Uterus (tissue), 4 donors: Measurements from ENCODE around the gene MPHOSPH6. TPM values are rescaled to one million over a fixed set of nuclear protein-coding genes. Genes with fewer than 3 reads are reported as not detected.

Experiments used
- DNase-seq, 2 donors: peaks; one replicate each; pipeline ENCODE4 v3.0.0-alpha.2; 2019 to 2020
- H3K27ac ChIP-seq, 2 donors: fragments of 200-600 bp; sonication (generic); 1 replicate in 1 of 2; 2 replicates in 1 of 2; pipeline ENCODE4 v1.5.1; 2016 to 2018
- H3K27me3 ChIP-seq, 2 donors: fragments of 200-600 bp; sonication (generic); one replicate each; pipeline ENCODE4 v1.5.1; 2018 to 2019; ENCODE audit warnings: control low read depth in 1 of 2
- H3K36me3 ChIP-seq, 2 donors: fragments of 200-600 bp; sonication (generic); one replicate each; pipeline ENCODE4 v1.5.1; 2019; ENCODE audit warnings: control low read depth in 1 of 2
- H3K4me1 ChIP-seq, 2 donors: fragments of 200-600 bp; sonication (generic); one replicate each; pipeline ENCODE4 v1.5.1; 2018 to 2019; ENCODE audit warnings: control low read depth in 1 of 2
- H3K4me3 ChIP-seq, 2 donors: fragments of 200-600 bp; sonication (generic); 1 replicate in 1 of 2; 2 replicates in 1 of 2; pipeline ENCODE4 v1.5.1; 2018 to 2019; ENCODE audit warnings: mild to moderate bottlenecking in 1 of 2
- H3K9me3 ChIP-seq, 2 donors: fragments of 200-600 bp; sonication (generic); one replicate each; pipeline ENCODE4 v1.5.1; 2019; ENCODE audit warnings: control low read depth in 1 of 2
- POLR2A ChIP-seq, 2 donors: fragments of 450-650 bp; IDR thresholded peaks; one replicate each; pipeline ENCODE4 v1.6.1; 2016; ENCODE audit warnings: antibody characterized with exemption in 2 of 2, mild to moderate bottlenecking in 1 of 2, moderate library complexity in 1 of 2
- intact Hi-C: fragments of 100-400 bp; cut with DNase I; formaldehyde crosslinking; loops from one replicate; pipeline ENCODE4 v1.15.1; 2023; ENCODE audit warnings: low total_unique reads
- total RNA-seq, 4 donors: library from RNA; depleted of rRNA in 3 of 4; stranded (reverse); fragments of >200 nt in 3 of 4; gene quantifications; one replicate each; pipeline versions ENCODE4 v1.1.0 to v1.2.4, GENCODE V29; 2014 to 2023
- TF ChIP-seq, protein P1 (sequence below), 4 experiments: fragments of 200-600 bp in 2 of 4; fragments of 450-650 bp in 2 of 4; sonication (generic) in 2 of 4; IDR thresholded peaks; one replicate each; pipeline ENCODE4 v1.5.1; 2016 to 2019; ENCODE audit warnings: antibody characterized with exemption in 4 of 4, mild to moderate bottlenecking in 2 of 4, moderate library complexity in 1 of 4
- donor health status: DM: yes; HTN: yes; CAD: no.

The MPHOSPH6 gene
- total RNA-seq, 4 donors from 2014 or later, result 18.4 to 55.6 (median 29.8) TPM

DNA sequence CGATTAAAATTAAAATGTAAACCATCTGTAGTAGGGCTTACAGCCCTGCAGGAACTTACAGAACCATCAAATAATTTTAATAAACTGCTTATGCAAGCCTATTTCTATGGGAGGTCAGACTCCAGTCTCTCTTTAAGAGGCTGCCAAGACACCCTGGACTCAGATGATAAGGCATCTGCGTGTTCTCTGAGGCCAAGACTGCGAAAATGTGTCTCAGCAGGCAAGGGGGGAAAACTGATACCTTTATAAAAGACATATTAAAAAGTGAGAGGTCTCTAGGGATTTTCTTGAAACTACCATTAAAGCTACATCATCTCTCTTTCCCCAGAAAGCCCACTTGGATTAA lies 32.2 kb downstream of the MPHOSPH6 start:
- H3K27ac ChIP-seq, result no peak overlapping the region
- H3K4me3 ChIP-seq, result no peak overlapping the region
- no peaks in the 10 kb centered on the region for H3K36me3 ChIP-seq
- TF ChIP-seq, protein P1, sequence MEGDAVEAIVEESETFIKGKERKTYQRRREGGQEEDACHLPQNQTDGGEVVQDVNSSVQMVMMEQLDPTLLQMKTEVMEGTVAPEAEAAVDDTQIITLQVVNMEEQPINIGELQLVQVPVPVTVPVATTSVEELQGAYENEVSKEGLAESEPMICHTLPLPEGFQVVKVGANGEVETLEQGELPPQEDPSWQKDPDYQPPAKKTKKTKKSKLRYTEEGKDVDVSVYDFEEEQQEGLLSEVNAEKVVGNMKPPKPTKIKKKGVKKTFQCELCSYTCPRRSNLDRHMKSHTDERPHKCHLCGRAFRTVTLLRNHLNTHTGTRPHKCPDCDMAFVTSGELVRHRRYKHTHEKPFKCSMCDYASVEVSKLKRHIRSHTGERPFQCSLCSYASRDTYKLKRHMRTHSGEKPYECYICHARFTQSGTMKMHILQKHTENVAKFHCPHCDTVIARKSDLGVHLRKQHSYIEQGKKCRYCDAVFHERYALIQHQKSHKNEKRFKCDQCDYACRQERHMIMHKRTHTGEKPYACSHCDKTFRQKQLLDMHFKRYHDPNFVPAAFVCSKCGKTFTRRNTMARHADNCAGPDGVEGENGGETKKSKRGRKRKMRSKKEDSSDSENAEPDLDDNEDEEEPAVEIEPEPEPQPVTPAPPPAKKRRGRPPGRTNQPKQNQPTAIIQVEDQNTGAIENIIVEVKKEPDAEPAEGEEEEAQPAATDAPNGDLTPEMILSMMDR (IDR thresholded peaks at IDR 0.05), result no peak
- no peak for TF ChIP-seq POLR2A (IDR thresholded peaks at IDR 0.05)
- H3K9me3 ChIP-seq, result no peaks in the 10 kb centered on the region
- H3K4me1 ChIP-seq, result peaks cover 0 to 5% of the 10 kb centered on the region in 2 donors
- DNase-seq, result no peak
- intact Hi-C loops, result no loop called here
- no peaks in the 10 kb centered on the region for H3K27me3 ChIP-seq

- peaks cover 0 to 5% of the 10 kb centered on the region in 2 donors for H3K4me1 ChIP-seq
- H3K4me3 ChIP-seq, result no peak overlapping the region
- H3K9me3 ChIP-seq, result no peaks in the 10 kb centered on the region
- H3K27me3 ChIP-seq, result no peaks in the 10 kb centered on the region
- no peak overlapping the region for H3K27ac ChIP-seq
- H3K36me3 ChIP-seq, result no peaks in the 10 kb centered on the region
- TF ChIP-seq POLR2A (IDR thresholded peaks at IDR 0.05), result no peak
- TF ChIP-seq, protein P1 (IDR thresholded peaks at IDR 0.05), result no peak
- intact Hi-C loops, result no loop called here
- no peak for DNase-seq
Measured at GRCh38 chr16:82136956-82137821, 32.8 kb downstream of the MPHOSPH6 start.

DNA sequence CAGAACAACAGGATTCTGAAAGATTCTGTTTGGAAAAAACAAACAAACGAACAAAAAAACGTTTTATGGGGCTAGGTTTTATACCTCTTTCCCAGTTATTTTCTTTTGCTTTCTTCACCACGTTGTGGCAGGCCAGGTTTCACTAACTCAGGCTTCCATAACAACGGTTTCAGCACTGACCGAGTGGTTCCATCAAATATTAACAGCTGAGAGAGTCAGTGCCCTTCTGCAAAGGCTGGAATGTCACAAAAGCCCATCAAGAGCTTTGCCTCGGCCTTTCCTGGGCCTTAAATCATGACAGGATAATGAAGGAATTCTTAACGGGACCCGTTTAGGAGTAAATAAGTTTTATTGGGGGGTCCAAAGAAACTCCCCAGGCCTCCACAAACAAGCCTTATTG lies 34.2 kb downstream of the MPHOSPH6 start:
- Histone ChIP-seq H3K4me3 (no peak overlapping the region), H3K27me3 (no peaks in the 10 kb centered on the region), H3K4me1 (peaks cover 0 to 5% of the 10 kb centered on the region in 2 donors), H3K27ac (no peak overlapping the region), H3K9me3 (no peaks in the 10 kb centered on the region), H3K36me3 (no peaks in the 10 kb centered on the region)
- no peak for TF ChIP-seq POLR2A (IDR thresholded peaks at IDR 0.05)
- TF ChIP-seq, protein P1 (IDR thresholded peaks at IDR 0.05), result no peak
- intact Hi-C loops, result no loop called here
- DNase-seq, result no peak

GRCh38 chr16:82134846-82135245 lies 35.2 kb downstream of the MPHOSPH6 start:
- no peaks in the 10 kb centered on the region for H3K27me3 ChIP-seq
- H3K4me1 ChIP-seq, result peaks cover 0 to 5% of the 10 kb centered on the region in 2 donors
- intact Hi-C loops, result no loop called here
- H3K27ac ChIP-seq, result no peak overlapping the region
- TF ChIP-seq, protein P1 (IDR thresholded peaks at IDR 0.05), result no peak
- no peak for TF ChIP-seq POLR2A (IDR thresholded peaks at IDR 0.05)
- no peak for DNase-seq
- no peaks in the 10 kb centered on the region for H3K9me3 ChIP-seq
- H3K36me3 ChIP-seq, result no peaks in the 10 kb centered on the region
- no peak overlapping the region for H3K4me3 ChIP-seq

DNA sequence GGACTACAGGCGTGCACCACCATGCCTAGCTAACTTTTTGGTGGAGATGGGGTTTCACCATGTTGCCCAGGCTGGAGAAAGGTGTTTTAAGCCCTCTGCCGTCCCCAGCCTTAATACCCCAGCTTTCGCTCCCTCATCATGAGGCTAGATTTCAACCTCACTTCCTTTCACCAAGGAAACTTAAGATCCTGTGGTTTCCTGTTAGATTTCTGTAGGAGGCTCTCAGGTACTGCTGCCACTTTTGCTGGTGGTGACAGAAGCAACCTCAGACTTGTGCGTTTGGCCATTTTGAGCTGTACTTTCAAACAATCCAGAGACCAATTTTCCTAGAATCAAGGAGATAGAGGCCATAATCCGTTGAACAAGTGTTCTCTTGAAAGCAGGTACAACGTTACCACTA lies 36.2 kb downstream of the MPHOSPH6 start:
- Histone ChIP-seq H3K27me3 (no peaks in the 10 kb centered on the region), H3K27ac (no peak overlapping the region), H3K4me3 (no peak overlapping the region), H3K9me3 (no peaks in the 10 kb centered on the region), H3K4me1 (peaks cover 0 to 5% of the 10 kb centered on the region in 2 donors), H3K36me3 (no peaks in the 10 kb centered on the region)
- TF ChIP-seq POLR2A (IDR thresholded peaks at IDR 0.05), result no peak
- TF ChIP-seq, protein P1 (IDR thresholded peaks at IDR 0.05), result no peak
- intact Hi-C loops, result no loop called here
- no peak for DNase-seq
